T-helper 2 cell treated with Interferon-gamma antibody and Interleukin-4, amounts not matched to agents 5 μg/mL and 100 μg/mL, for 36 hours (primary cell): Measurements from ENCODE around the gene DENND2D.

Source experiments
- DNase-seq: peaks from one replicate; pipeline ENCODE4 v3.0.0; 2021; ENCODE audit warnings: low spot score
- H3K27ac Mint-ChIP-seq: one replicate; pipeline ENCODE4 v1.8.0; 2021; ENCODE audit warnings: mild to moderate bottlenecking, mixed read lengths
- H3K27me3 Mint-ChIP-seq: one replicate; pipeline ENCODE4 v1.8.0; 2021; ENCODE audit warnings: low read depth, mixed read lengths
- H3K36me3 Mint-ChIP-seq: one replicate; pipeline ENCODE4 v1.8.0; 2021; ENCODE audit warnings: low read depth, mixed read lengths
- H3K4me1 Mint-ChIP-seq: one replicate; pipeline ENCODE4 v1.8.0; 2021; ENCODE audit warnings: low read depth, mixed read lengths
- H3K4me3 Mint-ChIP-seq: one replicate; pipeline ENCODE4 v1.8.0; 2022; ENCODE audit warnings: mild to moderate bottlenecking, moderate library complexity, mixed read lengths
- H3K9me3 Mint-ChIP-seq: one replicate; pipeline ENCODE4 v1.8.0; 2021; ENCODE audit warnings: mixed read lengths

Gene DENND2D, protein sequence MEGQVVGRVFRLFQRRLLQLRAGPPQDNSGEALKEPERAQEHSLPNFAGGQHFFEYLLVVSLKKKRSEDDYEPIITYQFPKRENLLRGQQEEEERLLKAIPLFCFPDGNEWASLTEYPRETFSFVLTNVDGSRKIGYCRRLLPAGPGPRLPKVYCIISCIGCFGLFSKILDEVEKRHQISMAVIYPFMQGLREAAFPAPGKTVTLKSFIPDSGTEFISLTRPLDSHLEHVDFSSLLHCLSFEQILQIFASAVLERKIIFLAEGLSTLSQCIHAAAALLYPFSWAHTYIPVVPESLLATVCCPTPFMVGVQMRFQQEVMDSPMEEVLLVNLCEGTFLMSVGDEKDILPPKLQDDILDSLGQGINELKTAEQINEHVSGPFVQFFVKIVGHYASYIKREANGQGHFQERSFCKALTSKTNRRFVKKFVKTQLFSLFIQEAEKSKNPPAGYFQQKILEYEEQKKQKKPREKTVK

DNA sequence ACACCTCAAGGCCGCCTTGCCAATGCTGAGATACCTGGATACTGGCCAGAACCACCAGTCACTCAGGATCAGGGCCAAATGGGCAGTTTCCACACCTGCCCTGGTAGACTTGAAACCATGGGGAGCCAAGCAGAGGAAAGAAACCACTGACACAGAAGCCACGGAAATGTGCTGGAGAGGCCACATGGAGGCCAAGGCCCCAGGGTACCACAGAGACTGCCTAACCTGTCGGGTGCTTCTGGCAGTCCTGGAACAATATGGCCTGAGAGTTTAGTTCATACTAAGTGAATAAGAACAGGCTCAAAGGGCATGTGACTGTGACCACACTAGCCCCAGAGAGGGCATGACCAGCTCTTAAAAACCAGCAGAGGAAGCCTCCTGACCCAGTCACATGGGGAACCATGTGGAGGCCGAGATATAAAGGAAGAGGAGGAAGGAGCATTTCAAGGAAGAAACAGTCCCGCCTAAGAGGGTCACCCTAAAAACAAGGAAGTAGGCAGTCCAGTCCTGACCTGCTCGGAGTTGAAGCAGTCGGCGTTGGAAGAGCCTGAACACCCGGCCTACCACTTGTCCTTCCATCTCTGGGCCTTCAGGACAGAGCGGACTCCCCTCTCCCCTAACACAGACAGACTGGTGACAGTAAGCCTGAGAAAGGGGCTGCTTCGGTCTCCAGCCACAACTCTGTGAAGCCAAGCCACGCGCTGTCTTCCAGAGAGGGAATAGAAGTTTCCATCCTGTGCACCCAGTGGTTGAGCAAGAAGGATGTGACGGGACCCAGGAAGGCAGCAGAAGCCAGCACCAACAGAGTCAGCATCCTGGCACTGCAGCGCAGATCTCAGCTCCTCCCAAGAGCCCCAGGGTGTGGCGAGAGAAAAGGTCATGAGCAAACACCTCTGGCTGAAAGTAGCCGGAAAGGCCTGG, at the start of gene DENND2D:
TSS of gene DENND2D (minus strand) at position 766 of the 921 bp plus-strand sequence. CDS start at position 579, 187 bp downstream.
- Mint-ChIP-seq H3K9me3 (no peaks in the 10 kb centered on the region), H3K27ac (peak within 1 kb of the TSS; percentile 96), H3K27me3 (no peaks in the 10 kb centered on the region), H3K4me3 (peak within 1 kb of the TSS; percentile 99), H3K36me3 (peaks cover 48% of the 10 kb centered on the region), H3K4me1 (peaks cover 64% of the 10 kb centered on the region)
- peak; percentile 70 for DNase-seq

GRCh38 chr1:111249960-111250359, 49.5 kb upstream of the DENND2D start:
- H3K4me3 Mint-ChIP-seq, result no peak overlapping the region
- H3K9me3 Mint-ChIP-seq, result no peaks in the 10 kb centered on the region
- no peak overlapping the region for H3K27ac Mint-ChIP-seq
- H3K27me3 Mint-ChIP-seq, result peaks cover 9% of the 10 kb centered on the region
- H3K4me1 Mint-ChIP-seq, result peaks cover 7% of the 10 kb centered on the region
- no peaks in the 10 kb centered on the region for H3K36me3 Mint-ChIP-seq
- DNase-seq, result no peak

GRCh38 chr1:111247125-111247838, 46.8 kb upstream of the DENND2D start:
- no peaks in the 10 kb centered on the region for H3K9me3 Mint-ChIP-seq
- H3K4me1 Mint-ChIP-seq, result peaks cover 7% of the 10 kb centered on the region
- H3K27ac Mint-ChIP-seq, result no peak overlapping the region
- no peak for DNase-seq
- peaks cover 4% of the 10 kb centered on the region for H3K27me3 Mint-ChIP-seq
- H3K4me3 Mint-ChIP-seq, result no peak overlapping the region
- peaks cover 10% of the 10 kb centered on the region for H3K36me3 Mint-ChIP-seq

- H3K9me3 Mint-ChIP-seq, result no peaks in the 10 kb centered on the region
- no peaks in the 10 kb centered on the region for H3K4me1 Mint-ChIP-seq
- H3K27me3 Mint-ChIP-seq, result no peaks in the 10 kb centered on the region
- no peak overlapping the region for H3K4me3 Mint-ChIP-seq
- no peak for DNase-seq
- no peak overlapping the region for H3K27ac Mint-ChIP-seq
- peaks cover 19% of the 10 kb centered on the region for H3K36me3 Mint-ChIP-seq
Measured at GRCh38 chr1:111242805-111243523, 42.5 kb upstream of the DENND2D start.

- H3K36me3 Mint-ChIP-seq, result peaks cover 22% of the 10 kb centered on the region
- DNase-seq, result no peak
Measured at GRCh38 chr1:111241797-111242196, 41.4 kb upstream of the DENND2D start.

GRCh38 chr1:111238056-111238795, 37.8 kb upstream of the DENND2D start:
- Mint-ChIP-seq H3K27me3 (no peaks in the 10 kb centered on the region), H3K27ac (no peak overlapping the region), H3K9me3 (no peaks in the 10 kb centered on the region), H3K4me1 (no peaks in the 10 kb centered on the region), H3K4me3 (no peak overlapping the region), H3K36me3 (peaks cover 17% of the 10 kb centered on the region)
- no peak for DNase-seq

More at GRCh38 chr1:111241797-111242196, 41.4 kb upstream of the DENND2D start:
- no peaks in the 10 kb centered on the region for H3K9me3 Mint-ChIP-seq
- H3K27ac Mint-ChIP-seq, result no peak overlapping the region
- no peaks in the 10 kb centered on the region for H3K27me3 Mint-ChIP-seq
- no peaks in the 10 kb centered on the region for H3K4me1 Mint-ChIP-seq
- H3K4me3 Mint-ChIP-seq, result no peak overlapping the region

DNA sequence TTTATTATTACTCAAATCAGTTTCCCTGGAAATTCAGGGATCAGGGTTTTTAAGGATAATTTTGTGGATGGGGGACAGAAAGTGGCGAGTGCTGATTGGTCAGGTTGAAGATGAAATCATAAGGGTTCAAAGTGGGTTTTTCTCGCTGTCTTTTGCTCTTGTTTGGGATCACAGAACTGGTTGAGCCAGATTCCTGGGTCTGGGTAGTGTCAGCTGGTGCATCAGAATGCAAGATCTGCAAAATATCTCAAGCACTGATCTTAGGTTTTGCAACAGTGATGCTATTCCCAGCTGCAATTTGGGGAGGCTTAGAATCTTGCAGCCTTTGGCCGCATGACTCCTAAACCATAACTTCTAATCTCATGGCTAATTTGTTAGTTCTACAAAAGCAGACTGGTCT, 36.4 kb upstream of the DENND2D start:
- H3K36me3 Mint-ChIP-seq, result peaks cover 16% of the 10 kb centered on the region
- no peaks in the 10 kb centered on the region for H3K9me3 Mint-ChIP-seq
- peaks cover 6% of the 10 kb centered on the region for H3K4me1 Mint-ChIP-seq
- H3K27ac Mint-ChIP-seq, result no peak overlapping the region
- H3K27me3 Mint-ChIP-seq, result no peaks in the 10 kb centered on the region
- no peak overlapping the region for H3K4me3 Mint-ChIP-seq
- no peak for DNase-seq

DNA sequence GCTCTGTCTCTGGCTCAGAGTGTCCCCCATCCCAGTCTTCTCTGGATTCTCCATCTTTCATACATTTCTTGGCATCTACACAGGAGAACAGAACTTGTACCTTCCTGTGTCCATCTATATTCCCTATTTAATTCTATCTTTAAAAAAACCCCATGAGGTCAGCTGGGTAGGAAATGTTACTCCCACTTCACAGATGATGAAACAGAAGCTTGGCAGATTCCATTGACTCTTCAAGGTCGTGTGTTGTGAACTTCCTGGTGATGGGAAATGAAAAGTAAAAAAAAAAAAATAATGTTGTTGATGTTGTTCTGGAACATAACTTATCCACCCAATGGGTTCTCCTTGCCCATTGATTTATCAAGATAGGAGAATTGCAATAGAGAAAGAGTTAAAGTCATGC, 35.9 kb upstream of the DENND2D start:
- Mint-ChIP-seq H3K9me3 (no peaks in the 10 kb centered on the region), H3K27me3 (no peaks in the 10 kb centered on the region), H3K4me3 (no peak overlapping the region), H3K27ac (no peak overlapping the region), H3K36me3 (peaks cover 17% of the 10 kb centered on the region), H3K4me1 (peaks cover 10% of the 10 kb centered on the region)
- no peak for DNase-seq

GRCh38 chr1:111234866-111235265, 34.4 kb upstream of the DENND2D start:
- Mint-ChIP-seq H3K4me3 (no peak overlapping the region), H3K9me3 (no peaks in the 10 kb centered on the region), H3K27me3 (no peaks in the 10 kb centered on the region), H3K36me3 (peaks cover 14% of the 10 kb centered on the region), H3K27ac (no peak overlapping the region), H3K4me1 (peaks cover 19% of the 10 kb centered on the region)
- no peak for DNase-seq

GRCh38 chr1:111234258-111234657, 33.8 kb upstream of the DENND2D start:
- H3K27ac Mint-ChIP-seq, result no peak overlapping the region
- H3K9me3 Mint-ChIP-seq, result no peaks in the 10 kb centered on the region
- no peak overlapping the region for H3K4me3 Mint-ChIP-seq
- peaks cover 21% of the 10 kb centered on the region for H3K4me1 Mint-ChIP-seq
- H3K27me3 Mint-ChIP-seq, result no peaks in the 10 kb centered on the region
- DNase-seq, result no peak
- peaks cover 11% of the 10 kb centered on the region for H3K36me3 Mint-ChIP-seq

GRCh38 chr1:111232134-111232533, 31.7 kb upstream of the DENND2D start:
- Mint-ChIP-seq H3K27ac (no peak overlapping the region), H3K4me3 (no peak overlapping the region), H3K27me3 (no peaks in the 10 kb centered on the region), H3K36me3 (peaks cover 4% of the 10 kb centered on the region), H3K9me3 (no peaks in the 10 kb centered on the region), H3K4me1 (peaks cover 34% of the 10 kb centered on the region)
- no peak for DNase-seq

GRCh38 chr1:111228748-111229126, 28.3 kb upstream of the DENND2D start:
- H3K27ac Mint-ChIP-seq, result no peak overlapping the region
- H3K9me3 Mint-ChIP-seq, result no peaks in the 10 kb centered on the region
- H3K4me1 Mint-ChIP-seq, result peaks cover 59% of the 10 kb centered on the region
- no peak overlapping the region for H3K4me3 Mint-ChIP-seq
- H3K27me3 Mint-ChIP-seq, result no peaks in the 10 kb centered on the region
- no peak for DNase-seq
- H3K36me3 Mint-ChIP-seq, result peaks cover 2% of the 10 kb centered on the region
